SK-N-SH treated with all-trans-retinoic acid at 6 μM for 48 hours (cell line): ENCODE data around the gene SORCS1.

Source experiments
- ATAC-seq: fragments of 200-7000 bp; cut with Tn5 transposase; 3 replicates; pipeline ENCODE4 v1.9.1; 2020; ENCODE audit warnings: mild to moderate bottlenecking, moderate library complexity
- ARNTL ChIP-seq: fragments of 450-650 bp; formaldehyde crosslinking; IDR thresholded peaks from 2 replicates; pipeline ENCODE4 v1.5.0; 2020; ENCODE audit warnings: low read depth, mild to moderate bottlenecking, moderate library complexity, borderline replicate concordance
- BACH2 ChIP-seq: fragments of 250-450 bp; sonication (Bioruptor Pico); IDR thresholded peaks from 2 replicates; pipeline ENCODE4 v1.9.0; 2021; ENCODE audit warnings: mild to moderate bottlenecking, borderline replicate concordance
- CREB5 ChIP-seq: fragments of 250-450 bp; sonication (Bioruptor Pico); IDR thresholded peaks from 2 replicates; pipeline ENCODE4 v1.5.1; 2020; ENCODE audit warnings: low read depth, mild to moderate bottlenecking, moderate library complexity
- CSDC2 ChIP-seq: fragments of 250-450 bp; sonication (Bioruptor Pico); IDR thresholded peaks from 2 replicates; pipeline ENCODE4 v1.5.0; 2020; ENCODE audit warnings: mild to moderate bottlenecking, moderate library complexity
- CSRNP3 ChIP-seq: fragments of 250-450 bp; sonication (Bioruptor Pico); IDR thresholded peaks from 2 replicates; pipeline ENCODE4 v1.5.1; 2021; ENCODE audit warnings: mild to moderate bottlenecking, moderate library complexity
- ESRRG ChIP-seq: fragments of 250-450 bp; sonication (Bioruptor Pico); IDR thresholded peaks from 2 replicates; pipeline ENCODE4 v1.6.1; 2021; ENCODE audit warnings: mild to moderate bottlenecking
- GLIS3 ChIP-seq: fragments of 250-450 bp; sonication (Bioruptor Pico); IDR thresholded peaks from 2 replicates; pipeline ENCODE4 v1.5.0; 2020; ENCODE audit warnings: mild to moderate bottlenecking, moderate library complexity
- ISL1 ChIP-seq: fragments of 250-450 bp; sonication (Bioruptor Pico); IDR thresholded peaks from 2 replicates; pipeline ENCODE4 v2.1.2; 2022; ENCODE audit warnings: mild to moderate bottlenecking, moderate library complexity
- OSR1 ChIP-seq: fragments of 250-450 bp; sonication (Bioruptor Pico); IDR thresholded peaks from 2 replicates; pipeline ENCODE4 v1.8.0; 2022; ENCODE audit warnings: moderate library complexity, mild to moderate bottlenecking, inconsistent platforms
- POU6F1 ChIP-seq: fragments of 250-450 bp; sonication (Bioruptor Pico); IDR thresholded peaks from 2 replicates; pipeline ENCODE4 v1.8.0; 2021; ENCODE audit warnings: low read depth, mild to moderate bottlenecking, moderate library complexity, borderline replicate concordance
- PPARA ChIP-seq: fragments of 250-450 bp; sonication (Bioruptor Pico); IDR thresholded peaks from 2 replicates; pipeline ENCODE4 v1.5.0; 2020; ENCODE audit warnings: mild to moderate bottlenecking, borderline replicate concordance
- RARB ChIP-seq: fragments of 250-450 bp; sonication (Bioruptor Pico); IDR thresholded peaks from 2 replicates; pipeline ENCODE4 v1.8.0; 2021; ENCODE audit warnings: mild to moderate bottlenecking, moderate library complexity
- SNAI2 ChIP-seq: fragments of 250-450 bp; sonication (Bioruptor Pico); IDR thresholded peaks from 2 replicates; pipeline ENCODE4 v1.5.0; 2020; ENCODE audit warnings: mild to moderate bottlenecking, moderate library complexity
- TCF4 ChIP-seq: fragments of 250-450 bp; sonication (Bioruptor Pico); IDR thresholded peaks from 2 replicates; pipeline ENCODE4 v1.8.0; 2021; ENCODE audit warnings: mild to moderate bottlenecking, moderate library complexity, borderline replicate concordance
- TOX ChIP-seq: fragments of 250-450 bp; sonication (Bioruptor Pico); IDR thresholded peaks from 2 replicates; pipeline ENCODE4 v1.8.0; 2021; ENCODE audit warnings: mild to moderate bottlenecking, moderate library complexity, borderline replicate concordance
- ZC3H10 ChIP-seq: fragments of 250-450 bp; sonication (Bioruptor Pico); IDR thresholded peaks from 2 replicates; pipeline ENCODE4 v1.5.1; 2021; ENCODE audit warnings: mild to moderate bottlenecking, moderate library complexity
- ZFP30 ChIP-seq: fragments of 450-650 bp; formaldehyde crosslinking; IDR thresholded peaks from 2 replicates; pipeline ENCODE4 v1.5.0; 2022; ENCODE audit warnings: mild to moderate bottlenecking, moderate library complexity
- ZNF565 ChIP-seq: fragments of 450-650 bp; formaldehyde crosslinking; conservative IDR thresholded peaks from 2 replicates; pipeline ENCODE4 v1.5.0; 2020; ENCODE audit warnings: low read depth, mild to moderate bottlenecking, moderate library complexity
- ZNF70 ChIP-seq: fragments of 450-650 bp; formaldehyde crosslinking; IDR thresholded peaks from 2 replicates; pipeline ENCODE4 v1.5.0; 2020; ENCODE audit warnings: mild to moderate bottlenecking, moderate library complexity
- ZNF8 ChIP-seq: fragments of 450-650 bp; formaldehyde crosslinking; IDR thresholded peaks from 2 replicates; pipeline ENCODE4 v1.5.0; 2020; ENCODE audit warnings: mild to moderate bottlenecking, moderate library complexity
- TF ChIP-seq, protein P1 (sequence below): fragments of 250-450 bp; sonication (Bioruptor Pico); IDR thresholded peaks from 2 replicates; pipeline ENCODE4 v1.5.0; 2020; ENCODE audit warnings: mild to moderate bottlenecking, moderate library complexity
- TF ChIP-seq, protein P2 (sequence below): fragments of 250-450 bp; sonication (Bioruptor Pico); IDR thresholded peaks from 2 replicates; pipeline ENCODE4 v1.8.0; 2020; ENCODE audit warnings: mild to moderate bottlenecking, moderate library complexity, borderline replicate concordance

SORCS1 gene

GRCh38 chr10:107169516-107169915 is 5.0 kb upstream of the SORCS1 start:
- ATAC-seq, result no peak

DNA sequence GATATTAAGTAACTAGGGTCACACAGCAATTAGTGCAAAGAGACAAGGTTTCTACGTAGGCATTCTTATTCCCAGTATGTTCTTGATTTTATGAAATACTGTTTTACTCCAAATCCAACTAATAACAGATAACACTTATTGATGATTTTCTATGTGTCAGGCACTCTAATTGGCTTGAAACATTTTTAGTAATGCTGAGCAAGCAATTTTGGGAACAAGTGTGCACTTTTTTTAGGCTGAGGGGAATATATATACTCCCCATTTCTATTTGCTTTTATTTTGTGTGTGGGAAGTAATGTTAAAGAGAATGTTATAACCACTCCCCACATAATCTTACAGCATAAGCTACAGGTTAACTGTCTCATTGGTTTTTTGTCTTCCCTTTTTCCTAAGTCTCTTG is 4.2 kb upstream of the SORCS1 start:
- TF ChIP-seq RARB (CRISPR knock-in tag) (no peak), ZNF70 (CRISPR knock-in tag) (no peak), TOX (CRISPR knock-in tag) (no peak), POU6F1 (CRISPR knock-in tag) (no peak), ARNTL (no peak), ESRRG (no peak), ZFP30 (CRISPR knock-in tag) (no peak), BACH2 (CRISPR knock-in tag) (no peak)
- TF ChIP-seq, protein P1, sequence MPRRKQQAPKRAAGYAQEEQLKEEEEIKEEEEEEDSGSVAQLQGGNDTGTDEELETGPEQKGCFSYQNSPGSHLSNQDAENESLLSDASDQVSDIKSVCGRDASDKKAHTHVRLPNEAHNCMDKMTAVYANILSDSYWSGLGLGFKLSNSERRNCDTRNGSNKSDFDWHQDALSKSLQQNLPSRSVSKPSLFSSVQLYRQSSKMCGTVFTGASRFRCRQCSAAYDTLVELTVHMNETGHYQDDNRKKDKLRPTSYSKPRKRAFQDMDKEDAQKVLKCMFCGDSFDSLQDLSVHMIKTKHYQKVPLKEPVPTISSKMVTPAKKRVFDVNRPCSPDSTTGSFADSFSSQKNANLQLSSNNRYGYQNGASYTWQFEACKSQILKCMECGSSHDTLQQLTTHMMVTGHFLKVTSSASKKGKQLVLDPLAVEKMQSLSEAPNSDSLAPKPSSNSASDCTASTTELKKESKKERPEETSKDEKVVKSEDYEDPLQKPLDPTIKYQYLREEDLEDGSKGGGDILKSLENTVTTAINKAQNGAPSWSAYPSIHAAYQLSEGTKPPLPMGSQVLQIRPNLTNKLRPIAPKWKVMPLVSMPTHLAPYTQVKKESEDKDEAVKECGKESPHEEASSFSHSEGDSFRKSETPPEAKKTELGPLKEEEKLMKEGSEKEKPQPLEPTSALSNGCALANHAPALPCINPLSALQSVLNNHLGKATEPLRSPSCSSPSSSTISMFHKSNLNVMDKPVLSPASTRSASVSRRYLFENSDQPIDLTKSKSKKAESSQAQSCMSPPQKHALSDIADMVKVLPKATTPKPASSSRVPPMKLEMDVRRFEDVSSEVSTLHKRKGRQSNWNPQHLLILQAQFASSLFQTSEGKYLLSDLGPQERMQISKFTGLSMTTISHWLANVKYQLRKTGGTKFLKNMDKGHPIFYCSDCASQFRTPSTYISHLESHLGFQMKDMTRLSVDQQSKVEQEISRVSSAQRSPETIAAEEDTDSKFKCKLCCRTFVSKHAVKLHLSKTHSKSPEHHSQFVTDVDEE (CRISPR knock-in tag), result no peak
- ATAC-seq, result no peak

More at GRCh38 chr10:107169516-107169915, 5.0 kb upstream of the SORCS1 start:
- no peak for TF ChIP-seq CREB5 (CRISPR knock-in tag)
- TF ChIP-seq ESRRG, result no peak
- no peak for TF ChIP-seq ZNF70 (CRISPR knock-in tag)
- TF ChIP-seq ZNF8 (CRISPR knock-in tag), result no peak
- TF ChIP-seq, protein P1 (CRISPR knock-in tag), result no peak
- TF ChIP-seq GLIS3 (CRISPR knock-in tag), result no peak
- no peak for TF ChIP-seq ZC3H10 (CRISPR knock-in tag)
- TF ChIP-seq TOX (CRISPR knock-in tag), result no peak
- TF ChIP-seq OSR1 (CRISPR knock-in tag), result no peak
- TF ChIP-seq PPARA (CRISPR knock-in tag), result no peak
- no peak for TF ChIP-seq CSDC2 (CRISPR knock-in tag)
- TF ChIP-seq BACH2 (CRISPR knock-in tag), result no peak

DNA sequence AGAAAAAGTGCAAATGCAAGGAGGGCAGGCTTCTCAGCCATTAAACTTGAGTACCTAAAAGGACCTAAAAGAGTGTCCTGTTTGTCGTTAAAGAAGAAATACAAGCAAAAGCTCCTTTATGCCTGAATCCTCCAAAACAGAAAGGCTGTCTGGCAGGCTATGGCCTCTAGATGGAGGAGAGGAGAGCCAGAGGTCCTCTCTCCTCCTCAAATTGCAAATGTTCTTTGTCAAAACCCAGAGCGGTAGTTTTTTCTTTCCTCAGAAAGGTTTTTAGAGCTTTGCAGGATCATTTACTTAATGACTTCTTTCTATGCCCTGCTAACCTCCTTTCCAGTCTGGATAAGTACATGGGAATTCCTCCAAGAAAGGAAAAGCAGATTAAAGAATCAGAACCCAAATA is 1.9 kb upstream of the SORCS1 start:
- no peak for TF ChIP-seq ZFP30 (CRISPR knock-in tag)
- TF ChIP-seq ARNTL, result no peak
- TF ChIP-seq BACH2 (CRISPR knock-in tag), result no peak
- no peak for TF ChIP-seq ISL1 (CRISPR knock-in tag)
- TF ChIP-seq TCF4, result no peak
- no peak for TF ChIP-seq PPARA (CRISPR knock-in tag)
- no peak for TF ChIP-seq ESRRG
- TF ChIP-seq CSDC2 (CRISPR knock-in tag), result no peak
- no peak for ATAC-seq

GRCh38 chr10:107164992-107165391 is 486 bp upstream of the SORCS1 start:
- ATAC-seq, result no peak
- TF ChIP-seq ESRRG, result no peak
- peak; percentile 4; the same call in 1 of the 2 replicates for TF ChIP-seq ZNF70 (CRISPR knock-in tag)
- TF ChIP-seq SNAI2 (CRISPR knock-in tag), result 0 out of 2 replicates have a peak, but pooled peaks have one; percentile 13
- no peak for TF ChIP-seq GLIS3 (CRISPR knock-in tag)
- TF ChIP-seq BACH2 (CRISPR knock-in tag), result no peak
- no peak for TF ChIP-seq ZFP30 (CRISPR knock-in tag)
- TF ChIP-seq CSDC2 (CRISPR knock-in tag), result no peak
- TF ChIP-seq, protein P2, sequence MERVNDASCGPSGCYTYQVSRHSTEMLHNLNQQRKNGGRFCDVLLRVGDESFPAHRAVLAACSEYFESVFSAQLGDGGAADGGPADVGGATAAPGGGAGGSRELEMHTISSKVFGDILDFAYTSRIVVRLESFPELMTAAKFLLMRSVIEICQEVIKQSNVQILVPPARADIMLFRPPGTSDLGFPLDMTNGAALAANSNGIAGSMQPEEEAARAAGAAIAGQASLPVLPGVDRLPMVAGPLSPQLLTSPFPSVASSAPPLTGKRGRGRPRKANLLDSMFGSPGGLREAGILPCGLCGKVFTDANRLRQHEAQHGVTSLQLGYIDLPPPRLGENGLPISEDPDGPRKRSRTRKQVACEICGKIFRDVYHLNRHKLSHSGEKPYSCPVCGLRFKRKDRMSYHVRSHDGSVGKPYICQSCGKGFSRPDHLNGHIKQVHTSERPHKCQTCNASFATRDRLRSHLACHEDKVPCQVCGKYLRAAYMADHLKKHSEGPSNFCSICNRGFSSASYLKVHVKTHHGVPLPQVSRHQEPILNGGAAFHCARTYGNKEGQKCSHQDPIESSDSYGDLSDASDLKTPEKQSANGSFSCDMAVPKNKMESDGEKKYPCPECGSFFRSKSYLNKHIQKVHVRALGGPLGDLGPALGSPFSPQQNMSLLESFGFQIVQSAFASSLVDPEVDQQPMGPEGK (CRISPR knock-in tag), result no peak
- TF ChIP-seq ZNF565 (CRISPR knock-in tag), result no peak
- no peak for TF ChIP-seq CSRNP3 (CRISPR knock-in tag)
- TF ChIP-seq TCF4, result peak; percentile 42; the same call in 1 of the 2 replicates
- TF ChIP-seq CREB5 (CRISPR knock-in tag), result no peak
- no peak for TF ChIP-seq ISL1 (CRISPR knock-in tag)
- no peak for TF ChIP-seq ZC3H10 (CRISPR knock-in tag)
